Activated CD8-positive, alpha-beta memory T cell treated with anti-CD3 and anti-CD28 coated beads, Interleukin-2, amount 50 U/mL, for 24 hours (primary cell): Measurements from ENCODE around the gene TMEM212.

Source experiments
- DNase-seq: peaks from one replicate; pipeline ENCODE4 v3.0.0-alpha.2; 2020; ENCODE audit errors: extremely low read depth

Gene TMEM212

GRCh38 chr3:171842864-171843518, at the start of gene TMEM212:
Gene TMEM212, plus strand, starts transcription at chr3:171843349. Its CDS starts 35 bp downstream, at chr3:171843384.
- DNase-seq = no peak

- DNase-seq = no peak
Measured at GRCh38 chr3:171796625-171797264, 46.4 kb upstream of the TMEM212 start.

GRCh38 chr3:171797265-171797679, 45.9 kb upstream of the TMEM212 start:
- DNase-seq = no peak

DNA sequence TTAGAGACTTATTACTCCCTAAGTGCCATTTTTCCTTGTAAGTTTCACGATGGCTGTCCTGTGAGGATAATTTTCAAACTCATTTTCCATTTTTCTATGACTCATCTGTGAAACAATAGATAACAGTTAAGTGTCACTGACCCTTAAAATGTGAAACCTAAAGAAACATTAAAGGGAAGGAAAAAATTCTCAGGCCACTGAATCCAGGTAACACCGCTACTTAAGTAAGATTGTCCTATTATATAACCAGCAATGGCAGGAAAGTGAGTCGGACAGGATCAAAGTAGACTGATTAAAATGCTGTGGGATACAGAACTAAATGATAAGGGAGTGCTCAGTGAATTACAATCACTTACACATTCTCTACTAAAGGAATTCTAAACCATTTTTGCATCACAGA, 45.3 kb upstream of the TMEM212 start:
- no peak for DNase-seq

- DNase-seq = no peak
Measured at GRCh38 chr3:171799501-171799900, 43.6 kb upstream of the TMEM212 start.

DNA sequence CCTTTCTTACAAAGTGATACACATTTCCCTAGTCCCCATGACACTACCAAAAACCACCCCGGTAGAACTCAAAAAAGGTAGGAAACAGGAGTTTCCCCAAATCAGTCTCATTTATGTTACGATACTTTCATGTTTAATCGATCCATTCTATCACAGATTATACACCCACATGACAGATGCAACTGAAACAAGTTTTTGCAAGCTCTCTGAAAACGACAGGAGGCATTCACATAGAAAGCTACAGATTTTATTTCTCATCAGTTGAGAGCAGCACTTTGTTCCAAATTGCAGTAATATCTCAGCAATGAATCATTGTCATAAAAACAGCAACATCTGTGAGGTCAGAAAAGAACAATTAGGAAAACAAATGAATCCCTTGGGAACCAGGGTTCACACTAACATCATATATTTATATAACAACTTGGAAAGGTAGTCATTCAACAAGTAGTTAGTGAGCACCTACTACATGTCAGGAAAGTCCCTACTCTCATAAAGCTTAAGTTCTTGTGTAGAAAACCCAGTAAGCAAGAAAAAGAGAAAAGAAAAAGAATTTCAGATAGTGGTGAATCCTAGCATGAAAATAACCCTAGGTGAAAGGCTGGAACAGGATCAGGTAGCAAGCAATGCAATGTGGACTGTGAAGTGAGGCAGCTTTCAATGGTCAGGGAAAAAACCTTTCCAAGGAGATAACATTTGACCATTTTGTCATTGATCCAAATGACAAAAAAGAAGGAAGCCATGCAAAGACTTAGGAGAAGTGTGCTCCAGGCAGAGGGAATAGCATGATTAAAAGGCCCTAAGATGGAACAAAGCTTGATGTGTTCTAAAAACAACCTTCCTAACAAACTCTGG, 41.2 kb upstream of the TMEM212 start:
- no peak for DNase-seq

DNA sequence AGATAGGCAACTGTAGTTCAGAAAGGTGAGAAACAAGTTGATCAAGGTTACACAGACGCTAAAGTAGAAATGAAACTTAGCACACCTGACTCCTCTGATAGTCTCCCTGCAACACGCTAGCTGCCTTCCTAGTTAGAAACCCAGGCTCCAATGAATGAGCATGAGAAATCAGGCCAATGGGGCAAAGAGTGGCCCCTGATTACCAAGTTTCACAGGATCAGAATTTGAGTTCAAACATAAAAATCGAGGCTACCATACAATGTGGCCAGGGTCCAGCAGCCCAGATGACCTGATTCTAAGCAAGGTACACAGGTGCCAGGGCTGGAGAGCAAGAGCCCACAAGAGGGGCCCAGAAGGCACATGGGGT, 40.6 kb upstream of the TMEM212 start:
- no peak for DNase-seq

- DNase-seq = no peak
Measured at GRCh38 chr3:171803044-171803443, 40.1 kb upstream of the TMEM212 start.

- DNase-seq = no peak
Measured at GRCh38 chr3:171804618-171805389, 38.3 kb upstream of the TMEM212 start.

DNA sequence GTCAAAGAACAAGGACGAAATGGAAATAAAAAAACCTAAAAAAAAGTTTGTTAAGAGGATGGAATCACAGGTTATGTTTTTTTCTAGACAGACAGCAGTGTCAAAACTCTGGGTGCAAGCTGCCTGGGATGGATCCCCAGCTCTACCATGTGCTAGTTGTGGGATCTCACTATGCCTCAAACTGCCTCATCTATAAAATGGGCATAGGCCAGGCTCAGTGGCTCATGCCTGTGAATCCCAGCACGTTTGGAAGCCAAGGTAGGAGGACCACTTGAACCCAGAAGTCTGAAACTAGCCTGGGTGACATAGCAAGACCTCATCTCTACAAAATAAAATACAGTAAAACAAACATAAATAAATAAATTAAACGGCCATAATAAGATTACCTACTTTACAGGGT, 37.5 kb upstream of the TMEM212 start:
- no peak for DNase-seq

DNA sequence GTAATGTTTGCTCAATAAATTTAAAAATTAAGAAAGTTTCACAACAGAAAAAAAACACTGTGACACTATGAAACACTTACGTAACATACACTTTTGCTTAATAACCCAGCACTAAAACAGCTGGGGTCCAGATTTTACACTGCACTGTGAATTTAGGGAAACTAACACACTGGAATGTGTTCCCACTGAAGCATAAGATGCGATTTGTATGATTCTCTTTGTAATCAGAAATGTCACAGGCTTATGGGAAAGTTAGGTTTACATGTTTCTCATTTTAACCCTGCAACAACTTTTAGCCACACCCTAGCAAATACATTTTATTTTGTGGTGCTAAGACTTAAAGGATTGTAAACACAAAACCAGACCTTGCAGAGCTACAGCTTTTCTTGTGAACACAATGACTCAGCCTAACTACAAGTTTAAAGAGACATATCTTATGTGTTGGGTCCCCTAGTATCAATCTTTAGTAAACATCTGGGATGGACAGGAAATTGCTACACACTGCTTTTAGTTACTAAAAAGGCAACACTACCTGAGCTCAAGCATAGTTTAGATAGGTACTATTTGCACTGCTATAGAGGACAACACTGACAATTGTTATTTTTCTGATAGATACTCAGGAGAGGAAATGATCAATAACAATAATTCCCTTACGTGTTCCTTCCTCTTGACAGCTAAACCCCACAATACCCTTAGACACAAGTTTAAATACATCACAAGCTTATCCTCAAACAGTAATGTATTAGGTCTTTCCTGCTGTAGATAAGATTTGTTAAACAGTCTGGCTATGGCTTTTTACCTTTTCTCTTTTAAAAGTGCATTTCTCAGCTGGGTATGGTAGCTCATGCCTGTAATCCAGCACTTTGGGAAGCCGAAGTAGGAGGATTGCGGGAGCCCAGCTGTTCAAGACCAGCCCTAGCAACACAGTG, 36.7 kb upstream of the TMEM212 start:
- DNase-seq = no peak

- no peak for DNase-seq
Measured at GRCh38 chr3:171807129-171807675, 35.9 kb upstream of the TMEM212 start.

DNA sequence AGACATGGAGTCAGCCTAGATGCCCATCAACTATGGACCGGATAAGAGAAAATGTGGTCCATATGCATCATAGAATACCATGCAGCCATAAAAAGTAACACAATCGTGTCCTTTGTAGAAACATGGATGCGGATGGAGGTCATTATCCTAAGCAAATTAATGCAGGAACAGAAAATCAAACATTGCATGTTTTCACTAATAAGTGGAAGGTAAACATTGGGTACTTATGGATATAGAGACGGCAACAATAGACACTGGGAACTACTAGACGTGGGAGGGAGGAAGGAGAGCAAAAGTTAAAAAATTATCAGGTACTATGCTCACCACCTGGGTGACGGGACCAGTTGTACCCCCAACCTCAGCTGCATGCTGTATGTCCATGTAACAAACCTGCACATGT, 35.3 kb upstream of the TMEM212 start:
- DNase-seq = no peak

DNA sequence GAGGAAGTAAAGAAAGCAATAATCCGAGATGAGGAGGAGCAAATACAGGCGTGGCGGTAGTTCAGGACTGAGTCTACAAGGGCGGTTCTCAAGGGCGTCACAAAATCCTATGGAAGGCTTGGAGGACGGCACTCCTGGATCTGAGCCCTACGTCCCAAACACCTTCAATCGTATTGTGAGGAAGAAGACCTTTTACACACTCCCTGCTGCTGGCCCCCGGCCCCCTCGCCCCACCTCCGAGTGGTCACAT, 33.6 kb upstream of the TMEM212 start:
- DNase-seq = no peak

DNA sequence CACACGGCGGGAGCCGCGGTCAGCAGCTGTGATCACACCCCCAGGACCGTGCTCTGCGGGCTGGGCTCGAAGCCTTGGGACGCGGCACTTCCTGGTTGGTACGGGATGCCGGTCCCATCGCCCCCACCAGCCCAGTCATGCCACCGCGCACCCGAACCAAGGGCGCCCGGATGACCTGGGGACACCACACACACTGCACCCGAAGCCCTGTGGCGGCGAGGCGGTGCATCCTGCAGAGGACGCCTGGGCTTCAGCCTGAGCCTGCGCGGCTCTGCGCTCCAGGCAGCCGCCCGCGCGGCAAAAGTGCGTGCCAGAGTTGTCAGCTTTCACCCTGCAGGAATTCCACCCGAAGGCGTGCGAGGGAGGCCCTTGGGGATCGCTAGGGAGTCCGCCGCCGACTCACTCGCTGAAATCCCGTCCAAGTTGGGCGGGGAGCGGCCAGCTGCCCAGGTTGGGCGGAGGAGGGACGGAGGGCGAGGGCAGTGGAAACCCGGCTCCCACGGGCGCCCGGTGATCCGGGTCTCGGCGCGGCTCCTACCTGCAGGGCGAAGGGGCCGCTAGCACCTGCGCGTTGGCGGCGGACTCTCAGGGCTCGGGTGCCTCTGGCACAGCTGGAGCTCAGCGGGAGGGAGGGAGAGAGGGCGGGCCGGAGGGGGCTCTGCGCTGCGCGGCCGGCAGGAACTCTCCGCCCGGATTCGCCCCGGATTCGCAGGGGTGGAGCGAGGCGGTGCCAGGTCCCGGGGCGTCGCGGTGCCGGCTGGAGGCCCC, 33.1 kb upstream of the TMEM212 start, which contains the start of gene PLD1:
Gene PLD1 (minus strand): TSS at position 623 of the 768 bp plus-strand sequence. CDS start 72,432 bp downstream, outside the sequence.
- no peak for DNase-seq

GRCh38 chr3:171810629-171811294, 32.4 kb upstream of the TMEM212 start:
- no peak for DNase-seq

DNA sequence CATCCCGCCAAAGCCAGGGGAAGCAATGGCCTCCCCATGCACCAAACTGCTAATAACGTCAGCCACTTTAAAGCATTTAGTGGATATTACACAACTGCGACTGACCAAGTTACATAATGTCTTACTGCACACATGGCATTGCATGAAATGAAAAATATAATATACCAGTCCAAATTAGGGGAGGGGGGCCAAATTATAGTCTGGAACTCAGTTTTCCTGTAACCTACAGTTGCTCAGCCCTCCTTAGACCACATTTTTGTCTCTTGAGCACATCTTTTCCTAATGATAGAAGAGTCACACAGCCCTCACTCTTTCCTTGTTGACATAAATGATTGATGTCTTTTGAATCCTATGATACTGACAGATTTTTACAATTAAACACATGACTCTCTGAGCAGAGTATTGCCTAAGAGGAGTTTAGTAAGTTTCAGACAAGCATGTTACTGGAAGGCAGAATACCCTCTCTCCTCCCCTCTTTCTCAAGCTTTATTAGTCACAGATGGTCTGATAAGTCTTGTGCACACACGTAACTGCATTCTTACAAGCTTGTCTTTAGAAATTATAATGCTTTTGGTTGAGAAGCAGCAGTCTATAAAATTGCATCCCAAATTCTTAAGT, 31.7 kb upstream of the TMEM212 start:
- no peak for DNase-seq

DNA sequence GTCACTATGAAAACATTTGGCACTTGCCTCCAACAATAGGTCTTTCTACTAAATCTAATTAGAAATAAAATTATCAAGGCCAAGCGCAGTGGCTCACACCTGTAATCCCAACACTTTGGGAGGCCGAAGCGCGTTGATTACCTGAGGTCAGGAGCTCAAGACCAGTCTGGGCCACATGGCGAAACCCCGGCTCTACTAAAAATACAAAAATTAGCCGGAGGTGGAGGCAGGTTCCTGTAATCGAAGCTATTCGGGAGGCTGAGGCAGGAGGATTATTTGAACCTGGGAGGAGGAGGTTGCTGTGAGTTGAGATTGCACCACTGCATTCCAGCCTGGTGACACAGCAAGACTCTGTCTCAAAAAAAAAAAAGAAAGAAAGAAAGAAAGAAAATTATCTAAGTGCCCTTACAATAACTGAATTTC, 31.2 kb upstream of the TMEM212 start:
- DNase-seq = no peak

DNA sequence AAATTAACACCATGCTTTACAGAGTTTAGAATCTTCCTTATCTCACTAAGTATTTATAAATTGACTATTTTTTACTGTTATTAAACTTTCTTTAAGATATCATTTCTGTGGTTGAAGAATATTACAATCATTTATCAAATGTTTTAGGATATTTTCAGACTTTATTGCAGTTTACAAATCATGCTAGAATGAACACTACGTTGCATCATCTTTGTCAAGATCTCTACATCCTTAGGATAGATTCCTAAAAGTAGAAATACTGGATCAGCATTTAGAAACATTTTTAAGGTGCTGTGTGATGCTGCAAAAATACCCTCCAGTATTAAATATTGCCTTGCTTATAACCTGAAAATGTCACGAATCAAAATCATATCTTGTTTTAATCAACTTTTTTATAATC, 30.3 kb upstream of the TMEM212 start:
- DNase-seq = no peak
